Effector CD8-positive, alpha-beta T cell (primary cell): ENCODE measurements around the gene ASXL2.

Source experiments
- DNase-seq: peaks from one replicate; lab custom pipeline; 2025; lab: John Stamatoyannopoulos, UW

The ASXL2 gene

GRCh38 chr2:25799301-25799700, 79.0 kb downstream of the ASXL2 start:
- no peak for DNase-seq

DNA sequence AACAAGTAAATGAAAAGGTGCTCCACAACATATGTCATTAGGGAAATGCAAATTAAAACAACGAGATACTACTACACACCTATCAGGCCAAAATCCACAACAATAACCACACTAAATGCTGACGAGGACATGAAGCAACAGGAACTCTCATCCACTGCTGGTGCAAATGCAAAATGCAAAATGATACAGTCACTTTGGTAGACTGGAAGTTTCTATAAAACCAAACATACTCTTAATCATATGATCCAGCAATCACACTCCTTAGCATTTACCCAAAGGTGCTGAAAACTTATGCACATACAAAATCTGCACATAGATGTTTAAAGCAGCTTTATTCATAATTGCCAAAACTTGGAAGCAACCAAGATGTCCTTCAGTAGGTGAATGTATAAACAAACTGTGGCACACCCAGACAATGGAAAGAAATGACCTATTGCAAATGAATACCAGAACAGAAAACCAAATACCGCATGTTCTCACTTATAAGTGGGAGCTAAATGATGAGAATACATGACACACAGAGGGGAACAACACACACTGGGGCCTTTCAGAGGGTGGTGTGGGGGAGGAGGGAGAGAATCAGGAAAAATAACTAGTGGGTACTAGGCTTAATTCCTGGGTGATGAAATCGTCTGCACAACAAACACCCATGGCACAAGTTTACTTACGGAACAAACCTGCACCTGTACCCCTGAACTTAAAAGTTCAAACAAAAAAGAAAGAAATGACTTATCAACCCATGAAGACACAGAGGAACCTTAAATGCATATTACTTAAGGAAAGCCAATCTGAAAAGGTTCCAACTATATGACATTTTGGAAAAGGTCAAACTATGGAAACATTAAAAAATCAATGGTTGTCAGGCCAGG, 80.4 kb downstream of the ASXL2 start:
- no peak for DNase-seq

DNA sequence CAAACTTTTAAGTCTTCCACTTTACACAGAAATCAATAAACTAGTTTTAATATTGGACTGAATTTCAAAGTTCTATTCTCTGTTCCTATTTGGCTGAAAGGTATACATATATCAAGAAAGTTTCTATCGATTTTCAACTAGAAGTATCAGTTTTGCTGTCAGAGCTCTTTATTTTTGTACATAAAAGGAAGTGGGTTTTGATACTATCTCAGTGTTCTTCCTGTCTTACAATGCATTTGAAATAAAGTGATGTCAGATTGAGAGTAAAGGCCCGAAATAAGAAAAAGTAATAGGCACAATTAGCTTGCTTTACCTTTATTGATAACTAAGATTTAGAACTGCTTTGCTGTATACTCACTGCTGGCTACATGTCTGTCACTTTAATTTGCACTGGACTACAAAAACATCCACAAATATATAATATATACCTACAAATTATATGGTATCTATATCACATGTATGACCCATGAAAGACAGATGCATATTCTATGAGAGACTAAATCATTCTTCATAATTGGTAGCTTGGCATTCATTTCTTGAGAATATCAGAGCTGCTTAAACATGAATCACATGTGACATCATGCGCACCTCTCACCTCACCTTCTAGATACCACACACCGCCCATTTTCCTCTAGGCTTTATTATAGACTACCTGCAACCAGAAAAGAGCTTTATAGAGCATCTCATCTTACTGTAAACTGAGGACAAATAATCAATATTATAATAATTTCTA, 83.6 kb downstream of the ASXL2 start:
- no peak for DNase-seq

DNA sequence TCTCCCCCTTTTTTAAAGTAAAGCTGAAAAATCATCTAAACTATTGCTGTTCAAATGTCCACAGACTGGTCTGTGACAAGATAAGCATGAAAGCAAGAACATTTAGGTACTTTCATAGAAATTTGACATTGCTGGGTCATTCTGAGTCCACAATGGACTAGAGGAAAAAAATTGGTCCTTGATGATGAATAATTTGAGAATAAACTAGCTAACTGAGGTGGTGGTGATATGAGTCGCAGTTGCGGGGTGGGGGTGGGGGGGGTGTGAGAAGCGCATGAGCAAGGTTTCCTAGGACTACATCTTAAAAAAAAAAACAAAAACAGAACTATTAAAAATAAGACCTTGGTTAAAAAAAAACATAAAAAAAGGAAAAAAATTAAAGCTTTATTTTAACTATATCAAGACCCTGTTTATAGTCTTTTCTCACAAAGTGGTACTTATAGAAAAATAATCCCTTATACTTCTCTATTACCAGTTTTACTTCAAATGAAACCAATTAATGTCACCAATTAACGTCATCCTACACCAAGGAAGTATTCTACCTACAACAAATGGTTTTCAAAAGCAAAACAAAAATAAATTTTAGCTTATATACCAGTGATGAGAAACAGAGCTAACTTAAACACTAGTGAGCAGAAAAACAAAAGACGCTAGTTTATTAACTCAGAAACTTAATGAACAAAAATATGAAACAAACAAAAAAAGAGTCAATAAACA, 88.1 kb downstream of the ASXL2 start:
- no peak for DNase-seq

DNA sequence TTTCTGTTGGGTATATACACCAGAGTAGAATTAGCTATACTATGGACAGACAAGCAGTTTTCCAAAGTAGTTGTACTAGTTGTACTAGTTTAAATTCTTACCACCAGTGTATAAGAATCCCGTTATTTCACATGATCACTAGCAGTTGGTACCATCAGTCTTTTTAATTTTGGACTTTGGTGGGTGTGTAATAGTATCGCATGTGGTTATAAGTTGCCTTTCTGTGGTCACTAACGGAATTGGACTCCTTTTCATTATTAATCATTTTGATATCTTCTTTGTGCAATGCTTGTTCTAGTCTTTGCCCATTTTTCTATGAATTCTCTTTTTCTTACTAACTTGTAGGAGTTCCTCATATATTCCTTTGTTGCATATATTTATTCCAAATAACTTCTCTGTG, 89.8 kb downstream of the ASXL2 start:
- no peak for DNase-seq

GRCh38 chr2:25787020-25787419, 91.3 kb downstream of the ASXL2 start:
- DNase-seq, result no peak

- no peak for DNase-seq
Measured at GRCh38 chr2:25784404-25784803, 93.9 kb downstream of the ASXL2 start.

DNA sequence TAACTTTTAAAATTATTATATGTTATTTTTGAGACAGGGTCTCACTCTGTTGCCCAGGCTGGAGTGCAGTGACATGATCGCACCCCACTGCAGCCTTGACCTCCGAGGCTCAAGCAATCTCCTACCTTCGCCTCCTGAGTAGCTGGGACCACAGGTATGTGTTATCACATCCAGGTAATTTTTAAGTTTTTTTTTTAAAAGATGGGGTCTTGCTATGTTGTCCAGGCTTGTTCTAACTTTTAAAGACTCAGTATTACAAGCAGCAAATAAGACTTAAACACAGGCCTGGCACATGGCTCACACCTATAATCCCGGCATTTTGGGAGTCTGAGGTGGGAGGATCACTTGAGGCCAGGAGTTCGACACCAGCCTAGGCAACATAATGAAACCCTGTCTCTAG, 101.2 kb downstream of the ASXL2 start:
- DNase-seq, result no peak

DNA sequence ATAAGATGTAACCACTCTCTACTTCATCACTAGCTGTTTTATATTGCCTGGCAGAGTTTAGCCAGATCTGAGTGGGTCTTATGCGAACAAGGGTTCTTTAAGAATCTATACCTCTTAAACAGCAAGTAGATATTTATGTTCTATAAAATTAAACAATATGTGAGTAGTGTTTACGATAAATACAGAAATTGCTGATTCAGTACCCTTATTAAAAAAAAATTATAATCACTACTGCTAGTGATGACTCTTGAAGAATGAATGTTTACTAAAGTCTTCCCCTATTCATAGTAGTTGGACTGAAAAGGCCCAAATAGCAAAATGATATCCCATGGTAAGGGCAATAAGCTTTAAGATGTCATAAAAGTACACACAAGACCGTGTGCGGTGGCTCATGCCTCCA, 106.2 kb downstream of the ASXL2 start:
- no peak for DNase-seq

DNA sequence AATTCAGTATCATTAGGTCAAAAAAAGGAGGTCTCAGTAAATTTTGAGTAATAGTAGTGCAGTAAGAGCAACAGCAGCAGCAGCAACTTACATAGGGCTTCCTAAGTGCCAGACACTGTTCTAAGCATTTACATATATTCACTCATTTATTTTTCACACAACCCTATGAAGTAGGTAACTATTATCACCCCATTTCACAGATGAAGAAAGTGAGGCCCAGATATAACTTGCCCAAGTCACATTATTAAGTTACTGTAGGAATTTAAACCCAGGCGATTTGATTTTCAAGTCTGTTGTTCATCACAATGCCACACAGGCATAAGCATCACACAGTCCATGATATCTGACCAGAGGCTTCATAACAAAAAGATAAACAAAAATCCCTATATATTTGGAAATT, 114.7 kb downstream of the ASXL2 start:
- no peak for DNase-seq

DNA sequence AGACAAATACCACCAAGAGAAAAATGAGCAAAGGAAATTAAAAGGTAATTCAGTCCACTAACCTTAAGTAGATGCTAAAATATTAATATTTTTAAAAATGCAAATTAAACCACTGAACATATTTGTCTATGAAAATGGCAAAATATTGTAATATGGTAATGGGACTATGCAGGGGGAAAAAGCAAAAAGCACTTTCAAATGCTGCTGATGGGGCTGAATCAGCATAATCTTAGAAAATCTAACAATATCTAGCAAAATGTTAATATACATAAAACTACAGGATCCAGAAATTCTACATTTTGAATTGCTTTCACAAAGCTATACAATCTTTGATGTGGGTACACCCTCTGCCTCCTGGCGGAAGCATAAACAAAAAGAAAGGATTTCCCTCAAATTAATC, 118.0 kb downstream of the ASXL2 start:
- DNase-seq, result no peak

DNA sequence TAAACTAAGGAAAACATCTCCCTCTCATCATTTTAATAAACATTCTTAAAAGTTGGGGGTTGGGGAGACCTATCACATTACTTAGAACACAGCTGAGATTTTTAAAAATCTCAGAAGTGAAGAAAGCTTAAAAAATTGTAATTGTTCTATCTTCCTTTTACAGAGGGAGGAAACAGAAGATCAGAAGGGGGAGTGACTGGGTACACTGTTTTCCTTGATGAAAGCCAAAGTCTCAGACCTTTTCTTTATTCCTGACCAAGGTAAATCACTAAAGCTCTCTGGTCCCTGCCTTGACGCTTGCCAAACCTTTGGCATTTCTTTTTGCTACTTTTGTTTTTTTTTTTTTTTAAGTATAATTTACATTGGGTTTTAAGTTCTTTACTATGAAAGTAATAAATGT, 119.9 kb downstream of the ASXL2 start:
- DNase-seq, result no peak

GRCh38 chr2:25757906-25758305, 120.4 kb downstream of the ASXL2 start:
- no peak for DNase-seq

DNA sequence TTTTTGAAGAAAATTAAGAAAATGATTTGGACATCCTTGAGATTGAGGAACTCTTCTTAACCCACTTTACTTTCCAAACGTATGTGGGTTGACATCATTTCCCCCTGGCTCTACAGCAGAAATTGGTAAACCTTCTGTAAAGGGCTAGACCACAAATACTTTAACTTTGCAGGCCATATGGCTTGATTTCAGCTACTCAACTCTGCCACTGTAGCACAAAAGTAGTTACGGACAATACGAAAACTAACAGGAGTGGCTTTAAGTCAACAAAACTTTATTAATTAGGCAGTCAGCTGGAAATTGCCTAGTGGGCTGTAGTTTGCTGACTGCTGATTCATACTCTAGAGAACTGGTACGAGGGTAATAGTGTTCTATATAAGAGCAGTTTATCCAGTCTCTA, 121.8 kb downstream of the ASXL2 start:
- DNase-seq, result no peak

DNA sequence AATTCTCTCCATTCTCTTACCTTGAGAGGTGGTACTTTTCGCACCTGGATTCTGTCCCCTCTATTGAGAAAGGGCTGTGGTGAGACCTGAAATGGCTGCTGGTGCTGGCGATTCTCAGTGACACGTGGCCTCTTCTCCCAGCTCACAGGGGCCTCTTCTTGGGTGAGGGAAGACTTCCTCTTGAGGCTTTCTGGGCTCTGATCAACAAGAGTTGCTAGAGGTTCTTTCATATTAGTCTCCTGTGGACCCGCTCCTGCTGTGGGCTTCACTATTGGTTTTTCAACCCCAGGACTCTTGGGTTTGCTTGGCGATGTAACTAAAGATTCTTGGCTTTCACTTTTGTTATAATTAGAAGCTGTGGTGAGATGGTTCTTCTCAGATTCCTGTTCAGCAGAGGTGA, 128.6 kb downstream of the ASXL2 start:
- no peak for DNase-seq

GRCh38 chr2:25744055-25744454, 134.2 kb downstream of the ASXL2 start:
- DNase-seq, result no peak

DNA sequence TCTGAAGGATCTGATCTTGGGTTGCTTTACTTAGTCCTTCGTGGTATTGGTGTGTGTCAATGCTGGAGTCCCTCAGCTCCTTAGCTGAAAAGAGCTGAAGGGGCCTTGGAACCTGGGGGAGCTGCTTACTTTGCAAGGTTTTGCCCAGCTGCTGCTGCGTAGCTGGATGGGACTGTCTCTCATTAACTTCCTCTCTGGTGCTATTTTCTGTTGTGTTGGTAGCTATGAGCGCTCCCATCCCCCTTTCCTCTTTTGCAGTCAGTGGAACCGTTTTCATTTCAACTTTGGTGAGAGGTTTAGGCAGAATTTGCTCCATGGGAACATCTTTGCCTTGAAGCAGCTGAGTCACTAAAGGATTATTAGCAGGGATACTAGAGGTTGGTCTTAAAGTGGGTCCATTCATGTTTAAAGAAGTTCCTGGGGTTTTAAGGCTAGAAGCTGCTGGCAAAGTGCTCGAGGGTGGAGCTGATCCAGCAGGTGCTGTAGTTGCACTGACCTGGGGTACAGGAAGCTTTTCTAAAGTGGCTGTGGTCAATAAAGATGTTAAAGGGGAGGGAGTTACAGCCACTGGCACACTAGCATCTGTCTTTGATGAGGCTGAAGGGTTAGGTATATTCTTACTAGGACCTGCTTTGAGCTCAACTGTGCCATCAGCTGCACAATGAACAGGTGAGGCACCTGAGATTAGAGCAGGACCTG, 135.0 kb downstream of the ASXL2 start:
- no peak for DNase-seq

- DNase-seq, result no peak
Measured at GRCh38 chr2:25742501-25742900, 135.8 kb downstream of the ASXL2 start.

GRCh38 chr2:25740810-25741381, 137.4 kb downstream of the ASXL2 start:
- DNase-seq, result no peak

DNA sequence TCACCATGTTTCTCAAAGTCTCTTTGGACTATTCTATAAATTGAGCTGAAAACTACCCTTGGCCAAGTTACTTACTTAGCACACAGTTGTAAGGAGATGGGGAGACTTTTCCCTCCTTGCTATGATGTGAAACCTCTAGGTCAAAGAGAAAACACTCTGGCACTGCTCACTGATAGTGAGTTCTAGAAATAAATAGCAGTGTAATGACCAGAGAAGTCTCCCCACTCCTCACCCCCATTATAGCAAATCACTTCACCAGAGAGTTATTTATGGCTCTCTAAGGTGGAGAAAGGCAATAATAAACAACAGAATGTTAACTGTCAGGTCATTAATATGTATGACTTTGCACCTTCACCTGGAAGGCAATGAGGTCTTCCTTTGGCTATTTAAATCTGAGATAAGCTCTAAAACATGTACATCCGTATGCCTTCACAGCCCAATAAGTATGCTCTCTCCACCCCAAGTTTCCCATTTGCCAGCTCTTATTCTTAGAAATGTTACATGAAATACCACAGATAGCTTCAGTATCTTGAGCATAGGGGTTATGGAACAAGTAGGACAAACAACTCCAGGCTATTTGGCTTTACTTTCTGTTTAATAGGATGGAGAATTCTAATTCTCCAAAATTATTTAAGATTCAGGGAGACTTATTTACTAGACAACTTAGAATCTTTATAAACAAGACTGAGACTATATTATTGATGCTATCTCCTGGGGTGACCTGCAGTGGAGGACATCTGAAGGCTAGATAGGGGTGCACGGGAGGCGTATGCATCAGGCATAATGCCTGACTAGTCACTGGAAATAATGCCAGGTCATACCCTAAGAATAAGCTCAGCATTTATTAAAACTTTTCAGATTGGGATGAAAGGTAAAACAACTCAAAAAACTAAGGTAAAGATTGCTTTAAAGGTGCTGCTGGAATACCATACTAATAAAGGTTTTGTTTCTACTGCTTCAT, 139.6 kb downstream of the ASXL2 start:
- DNase-seq, result no peak
